Tibial artery (tissue), 4 donors: ENCODE data around the gene SLC28A2.

Experiments
- DNase-seq, 2 donors: peaks; one replicate each; pipeline ENCODE4 v3.0.0-alpha.2; 2019
- H3K27ac ChIP-seq, 2 donors: fragments of 200-600 bp; sonication (generic) in 1 of 2; 1 replicate in 1 of 2; 2 replicates in 1 of 2; pipeline ENCODE4 v1.5.1; 2018 to 2019; ENCODE audit warnings: mild to moderate bottlenecking in 1 of 2
- H3K27me3 ChIP-seq, 2 donors: fragments of 200-600 bp; sonication (generic) in 1 of 2; one replicate each; pipeline versions ENCODE4 v1.5.1 to v1.6.0; 2016 to 2019
- H3K36me3 ChIP-seq, 3 donors: fragments of 200-600 bp; sonication (generic) in 2 of 3; one replicate each; pipeline ENCODE4 v1.5.1; 2016 to 2019; ENCODE audit warnings: mild to moderate bottlenecking in 2 of 3
- H3K4me1 ChIP-seq, 4 donors: fragments of 200-600 bp; sonication (generic) in 2 of 4; 1 replicate in 3 of 4; 2 replicates in 1 of 4; pipeline ENCODE4 v1.5.1; 2016 to 2019
- H3K4me3 ChIP-seq, 2 donors: fragments of 200-600 bp; sonication (generic) in 1 of 2; 1 replicate in 1 of 2; 2 replicates in 1 of 2; pipeline ENCODE4 v1.5.1; 2018 to 2019; ENCODE audit warnings: mild to moderate bottlenecking in 2 of 2
- H3K9me3 ChIP-seq, 3 donors: fragments of 200-600 bp; sonication (generic) in 1 of 3; one replicate each; pipeline ENCODE4 v1.5.1; 2016 to 2019
- CTCF ChIP-seq, 2 experiments: fragments of 200-600 bp in 1 of 2; fragments of 450-650 bp in 1 of 2; IDR thresholded peaks; one replicate each; pipeline ENCODE4 v1.5.1; 2017 to 2019; ENCODE audit warnings: antibody characterized with exemption in 2 of 2, mild to moderate bottlenecking in 1 of 2, moderate library complexity in 1 of 2
- intact Hi-C: fragments of 100-400 bp; cut with DNase I; formaldehyde crosslinking; loops from one replicate; pipeline ENCODE4 v1.15.0; 2023; ENCODE audit warnings: low total_unique reads

SLC28A2 gene

GRCh38 chr15:45265506-45265905 lies 13.5 kb downstream of the SLC28A2 start:
- no peaks in the 10 kb centered on the region for H3K4me1 ChIP-seq
- no peaks in the 10 kb centered on the region for H3K27me3 ChIP-seq
- no peaks in the 10 kb centered on the region for H3K9me3 ChIP-seq
- DNase-seq: no peak
- intact Hi-C loops: no loop called here
- H3K27ac ChIP-seq: no peak overlapping the region
- no peak for TF ChIP-seq CTCF (IDR thresholded peaks at IDR 0.05)
- no peak overlapping the region for H3K4me3 ChIP-seq
- H3K36me3 ChIP-seq: no peaks in the 10 kb centered on the region

- H3K27me3 ChIP-seq: no peaks in the 10 kb centered on the region
- no peak overlapping the region for H3K4me3 ChIP-seq
- H3K36me3 ChIP-seq: no peaks in the 10 kb centered on the region
- no peak for DNase-seq
- no peak overlapping the region for H3K27ac ChIP-seq
- no peaks in the 10 kb centered on the region for H3K9me3 ChIP-seq
- H3K4me1 ChIP-seq: no peaks in the 10 kb centered on the region
- intact Hi-C loops: no loop called here
- TF ChIP-seq CTCF (IDR thresholded peaks at IDR 0.05): no peak
Observed at GRCh38 chr15:45268135-45268534, 16.1 kb downstream of the SLC28A2 start.

- Histone ChIP-seq H3K9me3 (no peaks in the 10 kb centered on the region), H3K27me3 (no peaks in the 10 kb centered on the region), H3K4me3 (no peak overlapping the region), H3K36me3 (no peaks in the 10 kb centered on the region), H3K27ac (no peak overlapping the region), H3K4me1 (peaks cover 0 to 11% (median 6%) of the 10 kb centered on the region in 4 donors)
- intact Hi-C loops: no loop called here
- TF ChIP-seq CTCF (IDR thresholded peaks at IDR 0.05): no peak
- DNase-seq: no peak
Observed at GRCh38 chr15:45274636-45275380, 22.8 kb downstream of the SLC28A2 start.

- Histone ChIP-seq H3K9me3 (no peaks in the 10 kb centered on the region), H3K4me3 (no peak overlapping the region), H3K36me3 (no peaks in the 10 kb centered on the region), H3K27me3 (no peaks in the 10 kb centered on the region), H3K4me1 (peaks cover 0 to 13% (median 8%) of the 10 kb centered on the region in 4 donors), H3K27ac (no peak overlapping the region)
- intact Hi-C loops: no loop called here
- TF ChIP-seq CTCF (IDR thresholded peaks at IDR 0.05): peak; percentile 28
- DNase-seq: no peak
Observed at GRCh38 chr15:45276831-45277230, 24.8 kb downstream of the SLC28A2 start.

GRCh38 chr15:45279024-45279698 lies 27.1 kb downstream of the SLC28A2 start:
- no peak for TF ChIP-seq CTCF (IDR thresholded peaks at IDR 0.05)
- H3K27ac ChIP-seq: peak overlapping the region; percentile 77 to 84
- intact Hi-C loops: no loop called here
- no peaks in the 10 kb centered on the region for H3K27me3 ChIP-seq
- H3K9me3 ChIP-seq: no peaks in the 10 kb centered on the region
- DNase-seq: peak; percentile 95 to 99
- H3K4me1 ChIP-seq: peaks cover 0 to 13% (median 8%) of the 10 kb centered on the region in 4 donors
- no peaks in the 10 kb centered on the region for H3K36me3 ChIP-seq
- peak overlapping the region; percentile 55 to 60 for H3K4me3 ChIP-seq
